GM21515 (cell line): Measurements from ENCODE around the gene PDZD8.

ENCODE experiments used
- ATAC-seq: cut with Tn5 transposase; IDR thresholded peaks from one replicate; pipeline ENCODE4 v1.9.1; 2021; ENCODE audit not compliant: unreplicated experiment

Gene PDZD8

GRCh38 chr10:117399341-117400196 is 24.3 kb upstream of the PDZD8 start:
- no peak for ATAC-seq

DNA sequence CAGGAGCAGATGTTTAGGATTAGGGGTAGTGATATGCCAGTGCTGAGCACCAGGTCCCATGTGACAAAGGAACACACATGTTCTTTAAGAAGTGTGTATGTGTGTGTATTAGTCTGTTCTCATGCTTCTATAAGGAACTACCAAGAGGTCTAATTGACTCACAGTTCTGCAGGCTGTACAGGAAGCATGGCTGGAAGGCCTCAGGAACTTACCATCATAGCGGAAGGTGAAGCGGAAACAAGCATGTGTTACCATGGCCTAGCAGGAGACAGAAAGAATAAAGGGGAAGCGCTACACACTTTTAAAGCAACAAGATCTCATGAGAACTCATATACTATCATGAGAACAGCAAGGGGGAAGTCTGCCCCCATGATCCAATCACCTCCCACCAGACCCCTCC is 22.8 kb upstream of the PDZD8 start:
- no peak for ATAC-seq

DNA sequence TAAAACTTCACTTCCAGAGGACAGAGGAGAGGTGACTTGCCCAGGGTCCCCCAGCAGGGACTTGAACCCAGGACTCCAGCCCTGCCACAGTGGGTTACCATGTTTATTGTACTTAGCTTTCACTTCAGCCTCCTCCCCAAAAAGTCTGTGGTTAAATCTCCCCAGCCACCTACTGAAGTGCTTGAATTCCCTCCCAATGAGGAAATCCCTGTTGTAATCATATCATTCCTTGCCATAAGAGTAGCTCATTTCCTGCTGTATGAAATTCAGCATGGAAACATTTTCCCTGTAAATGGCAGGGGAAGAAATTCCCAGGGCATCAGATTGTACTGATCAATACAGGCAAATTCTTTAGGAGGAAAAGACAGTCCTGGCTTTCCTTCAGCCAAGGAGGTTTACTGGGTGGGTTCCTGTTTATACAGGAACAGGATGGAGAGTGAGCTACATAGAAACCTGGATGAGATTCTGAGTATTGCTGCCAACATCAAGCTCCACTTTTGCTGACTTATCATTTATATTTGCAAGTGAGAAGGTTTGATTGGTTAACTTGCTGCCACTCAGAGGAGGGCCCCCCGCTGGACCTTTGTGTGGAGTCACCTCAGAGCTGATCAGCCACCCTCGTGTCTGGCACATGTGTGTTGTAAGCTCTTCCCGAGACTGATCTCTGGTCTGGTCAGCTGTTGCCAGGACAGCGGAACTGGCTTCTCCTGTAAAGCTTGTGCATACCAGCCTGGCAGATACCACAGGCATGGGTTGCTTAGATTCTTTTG is 16.4 kb upstream of the PDZD8 start:
- no peak for ATAC-seq

DNA sequence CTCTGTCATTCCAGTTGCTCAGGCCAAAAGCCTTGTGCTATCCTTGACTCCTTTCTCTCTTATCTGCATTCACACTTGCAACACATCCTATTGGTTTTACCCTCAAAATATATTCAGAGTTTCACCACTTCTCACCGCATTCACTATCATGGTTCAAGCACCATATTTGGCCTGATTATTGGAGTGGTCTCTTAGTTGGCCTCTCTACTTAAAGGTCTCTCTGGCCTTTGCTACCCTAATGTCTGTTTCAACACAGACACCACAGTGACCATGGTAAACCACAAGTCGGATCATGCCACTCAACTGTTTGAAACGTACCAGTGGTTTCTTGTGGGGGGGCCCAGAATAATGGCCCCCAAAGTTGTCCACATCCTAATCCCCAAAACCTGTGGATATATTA is 15.2 kb upstream of the PDZD8 start:
- ATAC-seq, result no peak

DNA sequence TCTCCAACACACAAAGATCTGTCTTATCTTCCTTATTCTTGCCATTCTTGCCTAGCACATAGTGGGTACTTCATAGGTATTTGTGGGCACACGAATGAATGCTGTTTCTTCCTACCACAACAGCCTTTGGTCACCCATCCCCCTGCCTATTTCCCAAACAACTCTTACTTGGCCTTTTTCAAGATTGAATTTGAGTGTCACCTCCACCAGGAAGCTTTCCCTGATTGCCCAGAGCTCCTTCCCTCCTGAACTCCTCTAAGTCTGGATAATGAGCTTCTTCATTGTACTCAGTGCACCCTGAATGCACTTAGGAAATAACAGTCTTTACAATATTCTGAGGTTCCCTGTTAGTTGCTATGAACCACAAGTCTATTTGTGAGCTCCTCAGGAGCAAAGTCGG is 11.6 kb upstream of the PDZD8 start:
- no peak for ATAC-seq

- no peak for ATAC-seq
Observed at GRCh38 chr10:117382861-117383260, 7.6 kb upstream of the PDZD8 start.

- peak; percentile 44 for ATAC-seq
Observed at GRCh38 chr10:117374506-117375359, 507 bp downstream of the PDZD8 start.

DNA sequence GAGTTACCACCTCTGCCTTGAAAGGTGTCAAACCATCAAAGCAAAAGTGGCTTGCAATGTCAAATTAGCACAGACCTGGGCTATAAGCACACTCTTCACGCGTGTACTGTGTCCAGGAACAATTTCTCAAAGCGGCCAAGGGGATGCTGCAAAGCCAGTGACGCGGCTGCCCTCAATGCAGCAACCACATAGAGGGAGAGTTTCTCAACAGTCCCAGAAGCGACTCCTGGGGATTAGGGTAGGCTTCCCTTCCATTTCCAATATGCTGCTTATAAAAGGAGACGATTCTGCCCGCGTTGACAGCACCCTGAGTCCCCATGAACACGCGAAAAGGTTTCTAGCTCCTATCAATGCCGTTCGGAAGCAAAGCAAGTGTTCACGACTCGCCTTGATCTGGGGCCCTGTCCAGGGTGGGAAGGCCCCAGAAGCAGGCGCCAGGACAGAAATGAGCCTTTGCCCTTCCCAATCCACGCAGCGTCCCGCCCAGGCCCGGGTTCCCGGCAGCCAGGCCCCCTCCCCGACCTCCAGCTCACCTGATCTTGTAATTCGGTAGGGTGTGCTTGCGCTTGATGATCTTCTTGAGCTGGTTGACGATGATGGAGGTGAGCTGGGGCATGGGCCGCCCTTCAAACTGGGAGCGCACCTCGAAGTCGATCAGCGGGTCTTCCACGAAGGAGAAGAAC is 1.3 kb downstream of the PDZD8 start:
- ATAC-seq, result peak; percentile 21

DNA sequence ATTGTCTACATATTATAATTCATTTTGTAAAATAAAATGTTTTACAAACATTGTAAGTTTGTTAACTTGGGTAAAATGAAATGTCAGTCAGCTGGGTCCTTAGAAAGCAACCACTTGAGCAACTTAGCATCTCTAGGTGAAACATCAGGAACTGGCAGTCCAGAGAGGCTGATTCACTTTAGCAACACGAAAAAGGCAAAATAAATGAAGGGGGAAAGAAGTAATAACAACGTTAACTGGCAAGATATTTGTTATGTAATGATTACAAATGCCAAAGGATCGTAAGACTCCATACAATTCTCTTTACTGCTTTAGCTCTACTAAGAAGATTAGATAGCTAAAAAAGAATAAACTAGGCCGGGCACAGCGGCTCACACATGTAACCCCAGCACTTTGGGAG is 5.0 kb downstream of the PDZD8 start:
- ATAC-seq, result no peak

DNA sequence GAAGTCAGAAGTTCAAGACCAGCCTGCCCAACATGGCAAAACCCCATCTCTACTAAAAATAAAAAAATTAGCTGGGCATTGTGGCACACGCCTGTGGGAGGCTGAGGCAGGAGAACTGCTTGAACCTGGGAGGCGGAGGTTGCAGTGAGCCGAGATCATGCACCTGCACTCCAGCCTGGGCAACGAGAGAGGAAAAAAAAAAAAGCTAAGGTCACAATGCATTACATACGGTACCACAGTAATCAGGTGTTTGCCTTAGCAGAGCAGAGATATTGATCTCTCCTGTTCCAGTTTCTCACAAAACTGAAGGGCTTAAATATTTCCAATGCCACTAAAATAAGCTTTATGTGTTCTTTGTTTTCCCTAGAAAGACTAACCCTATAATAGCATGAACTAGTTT is 7.5 kb downstream of the PDZD8 start:
- ATAC-seq, result no peak

DNA sequence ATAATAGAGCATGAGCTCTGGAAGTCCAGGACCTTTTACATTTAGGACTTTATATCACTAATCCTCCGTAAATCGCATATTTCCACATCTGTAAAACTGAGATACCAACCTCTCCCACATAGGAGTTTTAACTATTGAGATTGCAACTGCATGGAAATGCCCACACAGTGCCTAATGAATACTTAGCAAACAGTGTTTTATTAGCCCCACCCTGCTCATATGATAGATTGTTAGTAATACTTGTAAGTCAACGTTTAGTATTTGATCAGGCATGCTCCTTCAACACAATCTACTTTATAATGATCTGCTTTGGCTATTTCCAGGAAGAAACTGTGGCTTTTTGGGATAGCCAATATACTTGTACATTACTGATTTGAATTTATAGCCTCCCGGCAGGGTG is 8.5 kb downstream of the PDZD8 start:
- ATAC-seq, result no peak

- ATAC-seq, result no peak
Observed at GRCh38 chr10:117365612-117366011, 9.6 kb downstream of the PDZD8 start.

DNA sequence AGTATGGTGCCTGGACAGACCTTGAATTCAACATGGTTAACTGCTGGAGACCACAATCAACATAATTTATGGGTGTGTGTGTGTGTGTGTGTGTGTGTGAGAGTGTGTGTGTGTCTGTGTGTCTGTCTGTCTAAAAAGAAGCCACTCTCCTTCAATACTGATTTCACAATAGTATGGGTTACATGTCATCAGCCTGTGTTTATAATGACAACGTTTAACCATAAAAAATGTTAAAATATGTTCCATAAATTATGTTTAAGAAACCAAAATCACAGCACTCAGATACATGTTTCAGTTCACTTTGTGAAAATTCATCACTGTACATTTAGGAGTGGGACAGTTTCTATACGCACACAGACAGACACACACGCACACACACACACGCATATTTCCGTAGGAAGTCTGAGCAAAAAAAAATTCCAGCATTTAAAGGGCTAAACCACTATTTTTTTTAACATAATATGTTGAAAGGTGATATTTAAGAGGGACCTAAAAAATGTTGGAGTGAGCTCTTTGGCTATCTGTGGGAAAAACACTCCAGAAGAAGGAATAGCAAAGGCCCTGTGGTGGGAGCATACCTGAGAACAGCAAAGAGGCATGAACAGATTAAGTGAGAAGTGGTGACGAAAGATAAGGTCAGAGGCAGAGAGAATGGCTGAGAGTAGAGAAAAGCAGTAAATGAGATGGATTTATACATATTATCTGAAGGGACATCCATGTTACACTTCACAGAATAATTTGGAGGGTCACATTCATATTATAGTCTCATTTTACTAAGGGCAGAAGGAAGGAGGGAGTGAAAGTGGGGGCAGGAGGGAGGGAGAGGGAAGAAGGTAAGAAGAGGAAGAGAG is 10.9 kb downstream of the PDZD8 start:
- ATAC-seq, result no peak

GRCh38 chr10:117363028-117363427 is 12.2 kb downstream of the PDZD8 start:
- no peak for ATAC-seq

- no peak for ATAC-seq
Observed at GRCh38 chr10:117362313-117362712, 12.9 kb downstream of the PDZD8 start.

GRCh38 chr10:117360994-117361667 is 14.1 kb downstream of the PDZD8 start:
- peak; percentile 42 for ATAC-seq

DNA sequence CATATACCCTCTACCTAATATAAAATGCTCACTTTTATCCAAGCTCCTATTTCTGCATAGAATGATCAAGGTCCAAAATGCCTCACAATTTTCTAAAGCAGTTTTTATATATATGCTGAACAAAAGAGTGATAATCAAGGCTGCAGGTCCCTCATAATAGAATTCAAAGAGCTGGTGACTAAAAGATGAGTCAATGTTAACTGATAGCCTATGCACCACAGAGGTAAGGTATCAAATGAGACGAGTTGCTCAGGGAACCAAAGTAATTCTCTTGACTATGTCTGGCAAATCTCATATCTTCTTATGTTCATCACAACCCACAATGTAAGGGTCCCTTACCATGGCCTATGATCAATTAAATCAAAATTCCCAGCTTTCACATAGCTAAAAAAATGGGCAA is 15.2 kb downstream of the PDZD8 start:
- no peak for ATAC-seq

- no peak for ATAC-seq
Observed at GRCh38 chr10:117355072-117355471, 20.2 kb downstream of the PDZD8 start.

- no peak for ATAC-seq
Observed at GRCh38 chr10:117353684-117354083, 21.6 kb downstream of the PDZD8 start.
